Renal cortical epithelial cell (primary cell): ENCODE data around the gene DLG2. TPM values are rescaled to one million over a fixed set of nuclear protein-coding genes. Genes with fewer than 3 reads are reported as not detected.
"Not testable (repeated sequence)": the region's sequence is repeated elsewhere in the genome, so short reads cannot be mapped to it uniquely, and the experiment has no call there.

Experiments used
- DNase-seq: peaks from one replicate; pipeline ENCODE4 v3.0.0-alpha.2; 2011; ENCODE audit warnings: low read depth
- total RNA-seq: library from RNA; depleted of rRNA; stranded (reverse); fragments of >200 nt; gene quantifications from 2 replicates; pipeline ENCODE4 v1.2.3, GENCODE V29; 2014

The DLG2 gene
- total RNA-seq, result 0.85 TPM in 1 of 2 replicates, not detected in the other

DNA sequence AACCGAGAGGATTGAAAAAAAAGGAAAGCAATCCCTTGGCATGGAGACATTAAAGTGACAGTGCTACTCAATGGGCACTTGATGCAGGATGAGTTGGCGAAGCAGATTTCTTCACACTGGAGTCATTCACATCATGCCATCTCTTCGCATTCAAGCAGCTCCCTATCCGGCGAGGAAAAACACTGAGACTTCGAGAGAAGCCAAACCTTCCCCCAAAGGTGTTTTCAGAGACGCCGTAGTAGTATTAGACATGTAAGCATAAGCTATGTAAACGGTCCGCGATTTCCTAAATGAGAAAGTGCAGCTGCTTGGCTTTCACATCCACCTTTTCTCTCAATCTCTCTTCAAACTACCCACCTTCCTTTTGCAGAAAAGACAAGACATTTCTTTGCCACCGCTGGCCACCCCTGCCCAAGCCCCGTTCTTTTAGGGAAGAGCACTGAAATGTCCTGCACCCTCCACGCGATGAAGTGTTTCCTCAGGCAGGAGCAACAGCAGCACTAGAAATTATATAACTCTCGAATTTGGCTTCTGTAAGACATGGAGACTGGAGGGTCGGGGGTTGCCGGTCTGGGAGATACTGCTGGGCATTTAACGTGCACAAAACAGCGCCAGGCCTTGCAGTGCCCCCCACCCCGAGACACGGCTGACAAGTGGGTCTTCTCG is at the start of gene DLG2:
Gene DLG2 (minus strand): TSS at position 13 of the 666 bp plus-strand sequence.
- peak; percentile 57 for DNase-seq

DNA sequence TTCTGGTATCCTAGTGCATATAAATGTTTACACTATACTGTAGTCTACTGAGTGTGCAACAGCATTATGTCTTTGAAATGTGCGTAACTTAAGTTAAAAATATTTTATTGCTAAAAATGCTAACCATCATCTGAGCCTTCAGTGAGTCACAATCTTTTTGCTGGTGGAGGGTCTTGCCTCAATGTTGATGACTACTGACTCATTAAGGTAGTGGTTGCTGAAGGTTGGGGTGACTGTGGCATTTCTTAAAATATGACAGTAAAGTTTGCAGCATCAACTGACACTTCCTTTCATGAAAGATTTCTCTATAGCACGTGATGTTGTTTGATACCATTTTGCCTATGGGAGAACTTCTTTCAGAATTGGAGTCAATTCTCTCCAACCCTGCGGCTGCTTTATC is 46.2 kb upstream of the DLG2 start:
- DNase-seq, result no peak

DNA sequence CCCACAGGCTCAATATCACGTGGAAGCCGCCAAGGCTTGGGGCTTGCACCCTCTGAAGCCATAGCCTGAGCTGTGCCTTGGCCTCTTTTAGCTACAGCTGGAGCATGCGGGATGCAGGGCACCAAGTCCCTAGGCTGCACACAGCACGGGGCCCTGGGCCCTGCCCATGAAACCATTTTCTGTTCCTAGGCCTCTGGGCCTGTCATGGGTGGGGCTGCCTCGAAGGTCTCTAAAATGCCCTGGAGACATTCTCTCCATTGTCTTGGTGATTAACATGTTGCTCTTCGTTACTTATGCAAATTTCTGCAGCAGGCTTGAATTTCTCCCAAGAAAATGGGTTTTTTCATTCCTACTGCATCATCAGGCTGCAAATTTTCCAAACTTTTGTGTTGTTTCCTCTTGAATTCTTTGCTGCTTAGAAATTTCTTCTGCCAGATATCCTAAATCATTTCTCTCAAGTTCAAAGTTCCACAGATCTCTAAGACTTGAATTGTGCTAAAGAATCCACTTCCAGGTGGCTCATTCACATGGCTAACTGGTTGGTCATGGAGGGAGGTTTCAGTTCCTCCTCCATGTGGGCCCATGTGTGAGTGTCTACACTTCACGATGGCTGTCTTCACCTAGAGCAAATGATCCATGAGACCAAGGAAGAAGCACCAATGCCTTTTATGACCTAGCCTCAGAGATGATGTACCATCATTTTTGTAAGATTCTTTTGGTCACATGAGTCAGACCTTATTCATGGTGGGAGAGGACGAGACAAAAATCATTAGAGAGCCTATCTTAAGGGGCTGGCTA is 45.2 kb upstream of the DLG2 start:
- DNase-seq, result no peak

DNA sequence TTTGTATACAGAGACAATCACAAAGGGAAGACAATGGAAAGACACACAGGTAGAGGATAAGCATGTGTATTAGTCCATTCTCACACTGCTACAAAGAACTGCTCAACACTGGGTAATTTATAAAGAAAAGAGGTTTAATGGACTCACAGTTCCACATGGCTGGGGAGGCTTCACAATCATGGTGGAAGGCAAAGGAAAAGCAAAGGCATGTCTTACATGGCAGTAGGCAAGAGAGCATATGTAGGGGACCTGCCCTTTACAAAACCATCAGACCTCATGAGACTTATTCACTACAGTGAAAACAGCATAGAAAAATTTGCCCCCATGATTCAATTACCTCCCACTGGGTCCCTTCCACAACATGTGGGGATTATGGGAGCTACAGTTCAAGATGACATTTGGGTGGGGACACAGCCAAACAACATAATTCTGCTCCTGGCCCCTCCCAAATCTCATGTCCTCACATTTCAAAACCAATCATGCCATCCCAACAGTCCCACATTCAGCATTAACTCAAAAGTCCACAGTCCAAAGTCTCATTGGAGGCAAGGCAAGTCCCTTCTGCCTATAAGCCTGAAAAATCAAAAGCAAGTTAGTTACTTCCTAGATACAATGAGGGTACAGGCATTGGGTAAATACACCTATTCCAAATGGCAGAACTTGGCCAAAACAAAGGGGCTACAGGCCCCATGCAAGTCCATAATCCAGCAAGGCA is 44.0 kb upstream of the DLG2 start:
- not testable (repeated sequence) for DNase-seq

DNA sequence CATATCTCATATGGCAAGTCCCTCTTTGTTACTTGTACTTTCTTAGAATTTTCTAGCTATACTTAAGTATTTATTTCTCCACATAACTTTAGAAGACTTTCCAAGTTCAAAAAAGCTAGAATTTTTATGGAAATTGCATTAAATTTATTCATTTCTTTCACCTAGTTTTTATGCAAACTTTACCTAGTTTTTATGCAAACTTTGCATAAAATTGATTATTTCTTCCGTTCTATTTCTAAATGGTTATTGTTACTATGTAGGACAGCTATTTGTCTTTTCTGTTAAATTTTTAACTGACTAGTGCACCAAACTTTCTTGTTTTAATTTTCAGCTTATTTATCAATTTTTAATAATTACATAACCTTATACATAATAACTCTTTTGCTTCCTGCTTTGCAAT is 41.0 kb upstream of the DLG2 start:
- no peak for DNase-seq

DNA sequence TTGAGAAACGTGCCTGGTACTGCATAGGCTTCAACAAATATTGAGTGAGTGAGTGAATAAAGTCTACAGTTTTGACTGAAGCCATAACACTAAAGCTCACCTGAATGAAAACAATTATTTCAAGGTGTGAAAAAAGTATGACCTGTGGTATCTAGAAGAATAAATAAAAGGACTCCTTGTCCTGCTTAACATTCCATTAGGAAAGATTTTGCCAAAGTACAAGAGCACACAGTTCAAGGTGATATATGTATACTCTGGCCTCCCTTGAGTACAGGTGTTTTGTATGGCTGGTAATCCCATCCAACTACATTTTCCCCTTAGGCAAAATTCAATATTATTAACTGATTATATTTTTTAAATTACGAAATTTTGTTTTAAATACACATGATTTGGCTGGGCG is 39.5 kb upstream of the DLG2 start:
- DNase-seq, result no peak

DNA sequence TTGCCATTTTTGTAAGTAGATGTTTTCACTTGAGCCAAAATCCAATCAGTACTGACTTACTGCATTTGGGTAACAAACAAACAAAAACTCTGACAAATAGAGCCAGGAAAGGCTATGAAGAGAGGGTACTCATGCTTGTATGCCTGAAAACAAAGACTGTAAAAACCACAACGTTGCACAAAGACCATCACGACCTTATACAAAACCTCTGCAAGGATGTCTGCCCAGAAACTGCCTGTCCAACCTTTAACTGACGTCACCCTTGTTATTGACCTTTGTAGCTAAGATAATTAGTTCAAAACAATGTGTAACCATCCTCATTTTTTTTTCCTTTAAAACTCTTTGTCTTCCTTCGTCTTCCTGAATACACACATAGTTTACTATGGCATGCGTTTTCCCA is 38.6 kb upstream of the DLG2 start:
- DNase-seq, result peak; percentile 92

DNA sequence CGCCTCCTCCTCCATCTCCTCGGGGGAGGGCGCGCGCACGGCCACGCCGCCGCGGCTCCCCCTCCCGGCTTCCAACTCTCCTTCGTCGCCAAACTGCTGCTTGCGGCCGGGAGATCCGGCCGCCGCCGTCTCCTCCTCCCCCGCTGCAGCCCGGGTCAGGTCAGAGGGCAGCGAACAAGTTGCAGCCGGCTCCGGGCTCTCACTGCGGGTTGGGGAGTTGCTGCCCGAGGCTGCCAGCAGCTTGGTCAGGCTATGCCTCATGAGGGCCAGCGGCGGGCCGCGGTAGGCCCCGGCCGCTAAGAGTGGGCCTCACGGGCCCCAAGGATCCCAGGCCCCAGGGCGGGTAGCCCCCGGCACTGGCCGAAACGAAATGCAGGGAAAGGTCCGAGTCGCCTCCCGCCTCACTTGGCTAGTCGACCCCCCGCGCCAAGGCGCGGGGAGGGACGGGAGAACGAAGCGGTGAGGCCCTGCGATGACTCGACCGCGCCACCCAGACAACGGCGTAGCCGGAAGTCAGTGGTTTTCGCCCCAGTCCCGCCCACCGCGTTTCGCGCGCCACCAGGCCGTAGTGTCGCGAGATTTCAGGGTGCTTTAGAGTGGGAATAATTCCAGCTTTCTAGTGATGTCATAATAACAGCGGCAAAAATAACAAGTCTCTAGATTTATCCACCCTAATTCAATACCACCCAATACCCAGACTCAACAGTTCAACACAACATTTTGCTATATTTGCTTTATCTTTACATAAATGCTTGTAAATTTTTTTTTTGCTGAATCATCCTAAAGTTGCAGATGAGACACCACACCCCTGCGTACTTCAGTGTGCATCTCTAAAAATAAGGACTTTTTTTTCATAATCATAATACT is 37.7 kb upstream of the DLG2 start, which contains the start of gene CREBZF:
Gene CREBZF (minus strand): TSS at position 515 of the 867 bp plus-strand sequence. CDS start 254 bp downstream, at position 261.
- peak; percentile 83 for DNase-seq

DNA sequence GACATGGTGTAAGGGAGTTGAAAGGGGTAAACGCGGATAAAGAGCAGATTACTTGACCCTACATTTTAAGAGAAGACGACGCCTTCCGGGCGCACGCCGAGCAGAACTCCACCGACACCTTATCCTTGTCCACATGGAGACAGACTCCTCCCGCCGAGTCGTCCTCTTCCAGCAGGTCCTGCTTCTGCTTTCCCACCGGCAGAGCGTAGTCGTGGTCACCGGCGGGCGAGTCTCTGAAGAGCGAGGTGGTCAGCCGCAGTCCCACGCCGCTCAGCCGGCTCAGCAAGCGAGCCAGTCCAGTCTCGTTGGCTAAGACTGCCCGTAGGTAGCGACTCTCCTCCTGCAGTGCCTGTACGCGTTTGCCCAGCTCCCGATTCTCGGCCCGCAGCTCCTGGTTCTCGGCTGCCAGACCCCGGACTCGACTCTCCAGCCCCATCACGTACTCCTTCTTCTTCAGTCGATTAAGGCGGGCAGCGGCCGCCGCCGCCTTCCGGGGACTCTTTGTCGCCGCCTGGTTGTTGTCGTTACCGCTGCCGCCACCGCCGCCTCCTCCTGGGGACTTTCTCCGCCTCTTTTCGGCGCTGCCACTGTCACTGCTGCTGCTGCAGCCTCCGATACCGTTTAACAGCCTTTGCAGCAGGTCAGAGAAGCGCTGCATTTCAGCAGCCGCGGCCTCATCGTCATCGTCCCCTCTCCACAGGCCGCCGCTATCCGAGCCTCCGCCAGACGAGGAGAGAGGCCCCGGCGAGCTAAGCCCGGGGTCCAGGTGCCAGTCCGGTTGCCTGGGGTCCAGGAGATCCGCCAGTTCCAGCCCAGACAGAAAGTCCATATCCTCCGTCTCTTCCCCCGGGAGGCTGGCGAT is 36.8 kb upstream of the DLG2 start:
- DNase-seq, result peak; percentile 37

DNA sequence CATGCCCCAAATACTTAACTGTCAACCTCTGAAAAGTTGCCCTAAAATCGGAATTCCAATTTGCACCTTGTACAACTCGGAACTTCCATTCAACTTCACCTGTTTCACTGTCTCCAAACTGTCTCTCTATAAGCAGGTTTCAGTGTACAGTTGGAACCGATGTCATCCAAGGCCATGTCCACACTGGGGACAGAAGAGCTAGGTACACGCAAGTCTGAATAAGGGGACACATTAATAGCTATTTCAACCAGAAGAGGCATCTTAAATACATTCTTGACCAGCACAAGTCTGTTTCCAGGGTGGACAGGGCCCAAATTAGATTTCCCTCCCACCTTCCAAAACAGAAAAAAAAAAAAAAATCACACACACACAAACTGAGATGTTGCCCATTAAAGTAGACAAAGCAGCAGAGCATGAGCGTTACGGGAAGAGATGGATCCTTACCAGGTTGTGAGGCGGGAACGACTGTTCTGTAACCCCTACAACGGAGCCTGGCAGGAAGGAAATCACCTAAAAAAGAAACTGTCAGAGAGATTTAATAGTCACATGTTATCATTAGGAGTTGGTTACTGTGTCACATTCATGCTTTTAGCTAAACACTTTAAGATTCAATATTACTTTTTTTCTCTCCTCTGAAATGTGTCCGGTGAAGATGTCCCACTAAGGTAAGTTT is 36.1 kb upstream of the DLG2 start:
- no peak for DNase-seq

DNA sequence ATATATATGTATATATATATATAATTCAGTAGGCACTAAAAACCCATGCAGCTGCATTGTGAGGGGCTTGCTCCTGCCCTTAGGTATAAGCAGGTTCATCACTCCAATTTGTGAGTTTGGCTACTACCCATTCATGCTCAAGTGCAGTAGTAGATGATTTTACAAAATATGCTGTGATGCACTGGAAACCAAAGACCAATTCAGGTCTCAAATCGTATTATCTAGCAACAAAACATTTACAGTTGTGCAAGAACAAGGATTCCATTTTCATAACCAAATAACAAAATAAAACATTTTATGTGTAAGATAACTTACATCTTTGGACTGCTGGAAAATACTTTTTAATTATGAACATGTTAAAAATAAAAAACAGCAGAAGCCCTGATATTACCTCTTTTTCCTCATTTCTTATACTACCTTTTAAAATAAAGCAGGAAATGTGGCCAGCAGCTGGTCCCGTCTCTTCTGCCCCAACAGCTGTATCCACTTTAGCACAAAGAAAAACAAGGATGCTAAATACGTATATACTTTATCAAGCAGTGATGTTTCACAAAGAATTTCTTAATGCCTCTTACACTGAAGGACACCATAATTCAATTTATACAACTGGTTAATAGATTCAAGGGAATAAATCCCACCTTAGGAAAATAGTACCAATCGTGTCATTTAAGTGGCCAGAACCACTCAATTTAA is 35.0 kb upstream of the DLG2 start:
- DNase-seq, result no peak

DNA sequence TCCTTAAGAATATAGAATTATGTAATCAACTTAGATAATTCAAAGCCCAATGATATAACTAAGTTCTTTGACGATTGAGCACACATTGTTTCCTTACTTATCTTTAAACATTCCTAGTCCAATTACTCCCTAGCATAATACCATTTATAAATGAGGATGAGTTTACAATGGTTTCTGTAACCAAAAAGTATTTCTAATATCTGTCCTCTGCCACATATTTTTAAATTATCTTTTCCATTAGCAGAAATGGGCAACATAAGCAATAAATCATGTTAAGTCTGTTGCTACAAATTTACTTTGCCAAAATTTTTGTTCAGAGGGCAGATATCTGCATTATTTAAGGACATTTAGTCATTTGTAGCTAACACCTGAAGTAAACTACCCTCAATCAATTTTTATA is 31.0 kb upstream of the DLG2 start:
- DNase-seq, result no peak

DNA sequence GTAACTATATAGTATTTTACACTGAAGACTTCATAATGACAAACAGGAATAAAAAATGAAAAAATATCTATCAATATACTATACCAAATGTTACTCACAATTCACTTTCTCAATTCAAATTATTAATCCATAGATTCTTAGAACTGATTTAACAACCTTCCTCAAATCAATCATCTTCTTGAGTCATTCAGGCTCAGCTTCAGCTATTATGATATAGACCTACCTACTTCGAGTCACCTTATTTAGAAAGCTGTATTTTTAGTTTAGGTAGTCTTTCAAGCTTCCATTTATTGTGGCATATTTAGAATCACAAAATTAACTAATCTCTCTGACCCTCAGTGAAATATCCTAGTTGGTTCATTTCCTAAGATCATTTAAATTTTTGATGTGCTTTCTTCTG is 29.6 kb upstream of the DLG2 start:
- DNase-seq, result no peak

DNA sequence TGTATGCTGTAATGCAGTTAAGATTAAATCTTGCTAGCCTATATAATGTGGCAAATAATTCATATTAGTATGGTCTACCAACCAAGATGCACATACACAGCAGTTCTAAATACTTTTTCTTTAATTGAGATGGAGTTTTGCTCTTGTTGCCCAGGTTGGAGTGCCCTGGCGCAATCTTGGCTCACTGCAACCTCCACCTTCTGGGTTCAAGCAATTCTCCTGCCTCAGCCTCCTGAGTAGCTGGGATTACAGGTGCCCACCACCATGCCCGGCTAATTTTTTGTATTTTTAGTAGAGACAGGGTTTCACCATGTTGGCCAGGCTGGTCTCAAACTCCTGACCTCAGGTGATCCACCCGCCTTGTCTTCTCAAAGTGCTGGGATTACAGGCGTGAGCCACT is 27.2 kb upstream of the DLG2 start:
- DNase-seq, result not testable (repeated sequence)

DNA sequence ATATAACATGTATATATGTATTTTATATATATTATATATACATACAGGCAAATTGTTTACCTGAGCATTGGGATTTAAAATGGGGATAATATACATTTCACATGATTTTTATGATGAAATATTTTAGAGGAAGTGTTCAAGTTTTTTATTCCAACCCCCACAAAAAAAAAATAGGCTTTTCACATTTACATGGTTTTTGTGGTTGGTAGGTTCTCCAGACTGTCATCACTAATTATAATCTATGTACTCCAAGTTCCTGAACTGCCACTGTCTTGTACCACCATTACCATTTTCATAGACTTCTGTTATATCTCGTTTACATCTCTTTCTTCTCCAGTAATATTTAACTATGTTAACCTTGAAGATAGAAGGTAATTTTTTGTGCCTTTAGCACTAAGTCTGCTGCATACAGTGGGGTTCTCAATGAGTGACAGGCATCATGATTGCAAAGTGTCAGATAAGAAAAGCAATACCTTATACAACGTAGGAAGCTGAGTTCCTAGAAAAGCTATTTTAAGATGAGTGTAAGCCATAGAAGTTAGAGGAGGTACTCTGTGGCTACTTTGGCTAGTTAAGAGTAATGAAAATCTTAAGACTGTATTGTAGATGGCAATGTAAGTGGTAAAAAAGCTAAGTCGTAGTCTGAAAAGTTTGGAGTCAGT is 25.8 kb upstream of the DLG2 start:
- DNase-seq, result no peak

DNA sequence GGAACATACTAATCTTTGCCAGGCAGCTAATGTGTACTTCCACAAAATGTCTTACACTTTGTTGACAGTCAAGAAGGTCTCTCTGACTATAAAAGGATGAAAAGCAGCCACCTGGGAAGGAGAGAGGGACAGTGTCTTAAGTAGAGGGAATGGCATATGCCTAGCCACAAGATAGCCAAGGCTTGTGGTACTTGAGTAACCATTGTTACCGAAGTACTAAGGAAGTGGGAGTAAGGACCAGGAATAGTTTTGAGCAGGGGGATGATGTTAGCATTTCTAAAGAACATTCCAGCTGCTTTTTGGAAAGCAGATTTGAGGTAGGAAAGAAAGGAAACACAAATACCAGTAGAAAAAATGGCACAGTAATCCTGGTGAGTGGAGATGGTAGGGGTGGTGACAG is 24.0 kb upstream of the DLG2 start:
- DNase-seq, result no peak

DNA sequence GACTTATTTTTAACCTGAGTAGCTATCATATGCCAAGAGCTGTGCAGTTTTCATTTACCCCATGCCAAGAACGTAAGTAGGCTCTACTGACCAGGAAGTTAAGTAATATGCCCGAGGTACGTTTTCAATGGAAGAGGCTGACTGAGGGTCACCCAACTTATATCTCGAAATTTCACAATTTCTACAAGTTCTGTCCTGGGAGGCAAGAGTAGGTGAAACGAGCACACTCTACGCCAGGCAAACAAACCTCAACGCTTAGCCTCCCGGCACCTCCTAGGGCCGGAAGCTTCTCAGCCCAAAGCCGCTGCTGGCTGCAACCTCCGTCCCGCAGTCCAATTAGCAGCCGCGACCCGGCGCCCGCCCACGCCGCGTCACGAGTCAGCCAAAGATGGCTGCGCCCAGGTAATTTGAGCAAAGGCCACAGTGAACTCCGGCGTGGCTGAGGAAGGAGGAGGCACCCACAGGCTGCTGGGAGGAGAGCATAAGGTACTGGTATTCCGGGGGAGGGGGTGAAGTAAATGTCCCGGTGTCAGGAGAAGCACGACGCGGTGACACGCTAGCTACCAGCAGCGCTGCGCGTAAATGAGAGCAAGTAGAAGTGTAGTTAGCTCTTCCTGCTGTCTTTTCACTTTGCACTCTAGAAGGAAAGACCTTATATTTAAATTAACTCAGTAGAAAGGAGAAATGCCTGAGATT is 20.6 kb upstream of the DLG2 start, which contains the start of gene TMEM126A:
Gene TMEM126A (plus strand): TSS at position 364 of the 696 bp plus-strand sequence. CDS start 2,289 bp downstream, outside the sequence.
- DNase-seq, result peak; percentile 74

DNA sequence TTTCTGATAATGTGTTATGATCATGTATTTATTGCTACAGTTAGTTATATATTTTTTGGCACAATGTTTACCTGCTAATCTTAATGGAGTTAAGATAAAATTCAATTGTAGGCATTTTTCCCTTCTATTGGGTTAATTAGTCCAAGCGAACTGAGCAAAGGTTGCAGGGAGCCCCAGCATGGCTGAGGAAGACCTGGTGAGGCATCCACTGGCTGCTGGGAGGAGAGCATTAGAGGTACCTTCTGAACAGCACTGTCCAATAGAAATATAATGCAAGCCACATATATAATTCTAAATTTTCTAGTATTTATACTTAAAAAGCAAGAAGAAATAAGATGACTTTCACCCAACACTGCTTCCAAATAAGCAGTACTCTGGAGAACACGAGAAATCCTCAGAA is 19.9 kb upstream of the DLG2 start:
- DNase-seq, result no peak
